ENCODE measurements around the gene CPLX1.

CPLX1 gene

GRCh38 chr4:832536-832935 lies 6.6 kb upstream of the CPLX1 start:
- no peak for DNase-seq (ENCODE audit: low spot score)

- no peak for DNase-seq (ENCODE audit: low spot score)
Observed at GRCh38 chr4:832108-832507, 6.2 kb upstream of the CPLX1 start.

GRCh38 chr4:831483-831805 lies 5.5 kb upstream of the CPLX1 start:
- DNase-seq (ENCODE audit: low spot score) = no peak

DNA sequence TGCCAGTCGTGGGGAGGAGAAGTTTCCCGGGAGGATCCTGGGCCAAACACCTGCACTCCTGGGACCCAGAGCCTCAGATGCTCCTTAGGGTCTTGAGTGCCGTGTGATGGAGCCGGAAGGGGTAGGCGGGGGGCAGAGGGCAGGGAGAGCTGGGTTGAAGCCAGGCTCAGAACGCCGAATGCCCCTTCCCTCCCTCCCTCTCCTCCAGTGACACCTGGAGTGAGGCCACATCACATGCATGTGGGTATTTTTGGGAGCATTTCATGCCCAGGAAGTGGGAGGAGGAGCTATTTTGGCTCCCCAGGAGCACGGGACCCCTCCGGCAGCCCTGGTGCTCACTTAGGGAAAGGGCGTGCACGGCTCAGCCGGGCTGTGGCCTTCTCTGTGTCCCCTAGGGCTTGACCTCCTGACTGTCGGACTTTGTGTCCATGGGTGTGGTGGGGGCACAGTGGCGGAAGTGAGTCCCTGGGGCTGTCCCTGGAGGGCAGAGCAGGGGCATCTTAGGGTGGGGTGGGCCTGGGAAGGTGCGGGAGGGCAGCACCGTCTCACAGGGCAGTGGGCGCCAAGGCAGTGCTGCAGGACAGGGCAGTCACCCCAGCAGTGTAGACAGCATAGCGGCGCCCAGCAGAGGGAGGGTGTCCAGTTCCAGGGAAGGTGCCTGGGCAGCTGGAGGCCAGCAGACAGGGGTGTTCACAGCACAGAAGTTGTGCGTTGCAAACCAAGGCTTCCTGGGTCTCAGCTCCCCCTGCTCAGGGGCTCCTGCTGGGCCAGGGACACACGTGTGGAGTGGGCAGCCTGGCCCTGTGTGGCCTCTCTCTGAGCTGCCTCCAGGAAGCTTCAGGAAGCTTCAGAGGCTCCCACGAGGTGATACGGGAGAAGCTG lies 4.9 kb upstream of the CPLX1 start:
- DNase-seq (ENCODE audit: low spot score) = no peak

DNA sequence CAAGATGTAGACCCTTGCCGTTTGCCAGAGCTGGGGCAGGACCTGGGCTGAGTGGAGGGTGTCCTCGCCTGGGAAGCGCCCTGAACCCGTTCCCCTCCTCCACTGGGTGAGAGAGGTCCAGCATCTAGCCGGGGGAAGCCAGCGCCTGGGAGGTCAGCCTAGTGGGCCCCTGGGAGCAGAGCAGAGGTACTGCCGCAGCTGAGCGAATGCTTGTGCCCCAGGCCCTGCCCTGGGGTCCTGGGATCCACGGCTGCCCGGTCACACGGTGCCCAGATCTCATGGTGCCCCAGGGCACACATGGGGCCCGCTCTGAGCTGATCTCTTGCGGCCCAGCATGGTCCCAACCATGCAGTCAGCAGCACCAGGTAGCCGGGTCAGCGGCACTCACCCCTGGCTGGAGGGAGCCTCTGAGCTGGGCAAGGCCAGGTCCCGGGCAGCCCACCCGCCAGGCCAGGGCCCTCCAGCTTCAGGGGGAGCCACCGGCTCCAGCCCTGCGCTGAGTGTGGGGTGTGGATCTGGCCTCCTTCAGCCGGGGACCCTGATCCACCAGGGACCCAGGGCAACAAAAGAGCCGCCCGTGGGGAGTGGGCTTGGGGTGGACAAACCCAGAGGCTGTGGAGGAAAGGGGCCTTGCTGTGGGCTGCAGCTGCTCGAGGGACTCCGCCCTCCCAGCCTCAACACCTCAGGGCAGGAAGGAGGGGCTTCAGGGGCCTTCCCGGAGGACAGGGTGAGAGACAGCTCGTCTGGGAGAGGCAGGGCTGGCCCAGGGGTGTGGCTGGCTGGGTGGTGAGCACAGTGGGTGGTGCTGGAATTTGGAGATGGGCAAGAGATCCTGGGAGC lies 4.1 kb upstream of the CPLX1 start:
- no peak for DNase-seq (ENCODE audit: low spot score)

DNA sequence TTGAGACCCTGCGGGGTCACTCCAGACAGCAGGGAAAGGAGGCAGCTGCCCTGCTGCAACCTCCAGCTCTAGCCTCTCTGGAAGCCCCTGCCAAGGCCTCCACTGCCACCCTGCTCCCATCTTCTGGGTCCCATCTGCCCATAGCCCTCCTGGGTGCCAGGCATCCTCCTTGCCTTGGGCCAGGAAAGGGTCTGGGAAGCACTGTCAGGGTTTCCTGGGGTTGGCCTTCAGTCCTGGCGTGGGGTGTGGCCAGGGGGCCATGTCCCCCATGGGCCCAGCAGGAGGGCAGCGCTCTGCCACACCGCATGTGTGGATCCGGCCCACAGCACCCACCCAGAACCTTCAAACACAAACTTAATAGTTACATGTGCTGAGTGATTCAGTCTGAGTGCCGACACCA lies 3.4 kb upstream of the CPLX1 start:
- DNase-seq (ENCODE audit: low spot score) = no peak

DNA sequence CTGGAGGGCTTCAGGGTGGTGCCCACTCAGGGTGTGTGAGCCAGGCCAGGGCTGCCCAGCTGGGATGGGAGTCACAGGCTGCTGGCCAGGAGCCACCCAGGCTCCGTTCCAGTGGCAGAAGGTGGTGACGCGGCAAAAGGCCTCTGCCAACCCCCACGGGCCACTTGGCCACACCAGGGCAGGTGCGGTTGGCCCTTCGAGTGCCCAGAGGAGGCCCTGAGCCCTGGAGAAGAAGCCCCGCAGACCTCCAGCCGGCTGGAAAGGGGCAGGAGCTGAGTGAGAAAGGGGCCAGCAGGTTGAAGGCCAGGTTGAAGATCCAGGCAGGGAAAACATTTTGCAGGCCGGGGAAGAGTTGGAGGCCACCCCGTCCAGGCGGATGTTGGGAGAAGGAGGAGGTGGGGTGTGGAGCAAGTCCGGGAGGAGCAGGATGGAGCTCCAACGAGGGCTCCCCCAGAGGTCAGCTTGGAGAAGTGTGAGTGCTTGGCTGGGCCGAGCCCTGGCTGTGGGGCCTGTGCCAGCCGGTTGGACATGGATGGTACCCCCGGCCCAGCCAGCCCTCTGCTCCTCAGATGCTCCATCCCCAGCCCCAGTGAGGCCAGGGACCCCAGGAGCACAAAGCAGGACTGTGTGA lies 2.8 kb upstream of the CPLX1 start:
- DNase-seq (ENCODE audit: low spot score) = peak; percentile 50

- peak; percentile 69 for DNase-seq (ENCODE audit: low spot score)
Observed at GRCh38 chr4:827209-828081, 1.5 kb upstream of the CPLX1 start.

DNA sequence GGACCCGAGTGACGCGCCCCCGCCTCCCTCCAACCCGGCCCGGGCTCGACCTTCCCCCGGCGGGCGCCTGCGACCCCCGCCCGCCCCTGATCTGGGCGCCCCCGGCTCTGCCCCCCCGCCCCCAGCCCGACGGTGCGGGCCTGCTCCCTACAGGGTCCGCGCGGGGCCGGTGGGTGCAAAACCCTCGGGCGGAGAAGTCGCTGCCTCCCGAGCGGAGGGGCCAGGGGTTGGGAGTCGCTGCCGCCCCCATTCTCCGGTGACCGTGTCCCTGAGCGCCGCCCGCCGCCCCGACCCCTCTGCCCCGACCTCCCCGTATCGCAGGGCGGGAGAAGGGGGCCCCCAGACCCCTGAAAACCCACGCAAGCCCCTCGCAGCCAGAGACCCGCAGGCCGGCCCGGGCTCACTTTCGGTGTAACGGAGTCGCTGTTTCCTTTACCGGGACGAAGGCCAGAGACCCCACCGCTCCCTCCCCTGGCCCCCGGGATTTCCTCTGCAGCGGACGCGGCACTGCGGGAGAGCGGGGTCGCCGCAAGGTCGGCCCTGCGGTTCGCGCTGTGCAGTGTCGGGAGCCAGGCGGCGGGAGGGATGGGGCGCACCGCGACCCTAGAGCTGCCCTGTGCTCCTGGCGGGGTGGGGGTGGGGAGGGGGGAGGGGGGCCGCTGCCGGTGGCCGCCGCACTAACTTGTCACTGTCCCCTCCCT lies 729 bp upstream of the CPLX1 start:
- no peak for DNase-seq (ENCODE audit: low spot score)

- DNase-seq (ENCODE audit: low spot score) = no peak
Observed at GRCh38 chr4:825063-825970, 612 bp downstream of the CPLX1 start.

DNA sequence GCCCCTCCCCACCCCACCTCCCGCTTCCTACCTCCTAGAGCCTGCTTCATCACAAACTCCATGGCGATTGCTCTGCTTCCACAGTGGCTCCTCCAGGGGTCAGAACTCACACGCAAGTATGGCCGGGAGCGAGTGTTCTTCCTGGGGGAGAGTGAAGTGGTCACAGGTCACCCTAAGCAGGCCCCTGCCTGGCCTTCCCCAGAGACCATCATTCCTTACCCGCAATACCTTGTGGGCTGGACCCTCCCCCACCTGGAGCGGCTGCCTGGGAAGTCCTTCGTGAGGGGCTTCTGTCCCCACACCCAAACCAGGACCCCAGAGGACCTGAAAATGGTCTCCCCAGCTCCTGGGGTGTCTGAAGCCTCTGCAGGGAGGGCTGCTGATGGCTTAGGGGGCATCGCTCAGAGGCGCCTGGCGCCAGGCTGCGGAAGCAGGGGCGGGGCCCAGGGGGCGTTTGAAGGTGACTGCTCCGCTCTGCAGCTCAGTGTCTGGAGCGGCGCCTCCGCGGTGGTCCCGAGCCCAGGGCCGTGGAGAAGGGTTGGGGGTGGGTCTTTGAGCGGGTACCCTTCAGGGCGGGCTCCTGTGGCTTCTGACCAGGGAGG lies 1.4 kb downstream of the CPLX1 start:
- no peak for DNase-seq (ENCODE audit: low spot score)

- DNase-seq (ENCODE audit: low spot score) = peak; percentile 53
Observed at GRCh38 chr4:823761-824460, 2.0 kb downstream of the CPLX1 start.

- peak; percentile 33 for DNase-seq (ENCODE audit: low spot score)
Observed at GRCh38 chr4:823176-823760, 2.7 kb downstream of the CPLX1 start.

DNA sequence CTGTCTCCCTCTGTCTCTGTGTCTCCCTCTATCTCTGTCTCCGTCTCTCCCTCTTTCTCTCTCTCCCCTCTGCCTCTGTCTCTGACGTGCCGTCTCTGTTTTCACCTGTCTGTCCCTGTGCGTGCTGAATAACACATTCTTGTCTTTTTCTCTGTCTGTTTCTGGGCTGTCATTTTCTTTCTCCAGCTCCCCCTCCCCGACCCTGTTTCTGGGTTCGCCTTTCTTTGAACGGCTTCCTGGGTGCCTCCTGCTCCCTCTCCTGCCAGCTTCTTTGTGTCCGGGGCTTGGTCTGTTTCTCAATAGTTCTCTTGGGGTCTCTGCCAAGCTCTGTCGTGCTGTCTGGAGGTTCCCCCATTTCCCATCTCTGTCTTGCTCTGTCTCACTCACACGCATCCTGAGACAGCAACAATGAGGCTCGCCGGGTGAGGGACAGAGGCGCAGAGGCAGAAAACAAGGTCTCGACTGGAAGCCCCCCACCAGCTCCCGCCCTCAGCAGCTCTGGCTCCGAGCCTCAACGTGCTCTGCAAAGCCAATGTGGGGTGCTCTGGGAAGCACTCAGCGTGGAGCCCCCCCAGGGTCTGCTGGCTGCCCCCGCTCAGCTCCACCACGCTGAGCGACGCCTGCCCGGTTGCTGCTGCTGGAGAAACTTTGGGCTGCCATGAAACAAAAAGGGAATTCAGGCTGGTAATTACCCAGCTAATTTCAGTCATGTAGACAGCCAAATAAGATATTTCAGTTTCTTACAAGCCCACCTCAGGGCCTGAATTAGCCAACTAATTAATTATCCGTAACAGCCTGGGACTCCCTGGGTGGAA lies 3.4 kb downstream of the CPLX1 start:
- DNase-seq (ENCODE audit: low spot score) = no peak

GRCh38 chr4:821631-822030 lies 4.3 kb downstream of the CPLX1 start:
- no peak for DNase-seq (ENCODE audit: low spot score)

GRCh38 chr4:821181-821591 lies 4.7 kb downstream of the CPLX1 start:
- DNase-seq (ENCODE audit: low spot score) = no peak

- DNase-seq (ENCODE audit: low spot score) = no peak
Observed at GRCh38 chr4:820230-821172, 5.4 kb downstream of the CPLX1 start.

Data from cerebellar cortex (tissue), 1 donor.